HCEC 1CT (cell line): ENCODE results near the gene EFCAB8.
"Not testable (repeated sequence)": the region's sequence is repeated elsewhere in the genome, so short reads cannot be mapped to it uniquely, and the experiment has no call there.

Source experiments
- DNase-seq: peaks from one replicate; pipeline ENCODE4 v3.0.0-alpha.2; 2017

Gene EFCAB8

DNA sequence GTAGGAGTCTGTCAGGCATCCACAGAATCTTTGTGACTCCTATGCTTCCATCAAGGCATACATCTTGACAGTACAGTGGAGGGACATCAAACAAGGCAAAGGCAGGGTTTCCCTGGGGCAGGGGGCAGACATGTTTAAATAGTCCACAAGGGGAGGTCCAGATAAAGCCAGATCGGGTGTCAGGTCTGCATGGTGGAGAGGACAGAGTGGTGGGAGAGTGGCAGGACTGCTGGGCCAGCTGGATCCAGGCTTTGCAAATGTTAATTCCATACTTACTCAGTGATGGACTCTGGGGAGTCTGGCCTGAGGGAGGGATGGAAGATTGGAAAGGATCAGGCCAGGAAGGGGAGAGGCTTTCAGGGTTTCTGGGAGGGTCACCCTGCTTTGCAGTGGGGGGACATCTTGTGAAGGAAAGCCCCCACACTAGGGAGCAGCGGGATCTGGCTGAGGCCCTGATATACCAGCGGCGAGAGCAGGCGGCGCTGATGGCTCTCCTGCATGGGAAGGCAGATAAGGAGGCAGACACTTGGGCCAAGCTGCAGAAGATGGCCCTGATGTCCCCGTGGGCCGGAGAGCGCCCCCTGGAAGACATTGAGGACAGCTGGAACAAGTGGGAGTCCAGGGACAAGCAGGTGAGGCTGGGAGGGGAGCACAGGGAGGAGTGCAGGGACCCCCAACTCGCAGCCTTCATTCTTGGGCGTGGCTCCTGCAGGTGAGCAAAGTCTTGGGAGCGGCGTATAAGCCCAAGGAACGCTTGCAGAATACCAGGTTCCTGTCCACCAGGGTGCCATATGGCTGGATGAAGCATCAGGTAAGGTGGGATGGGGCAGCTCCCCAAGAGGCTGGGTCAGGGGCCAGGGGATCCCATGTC, 100.9 kb downstream of the EFCAB8 start:
- no peak for DNase-seq

DNA sequence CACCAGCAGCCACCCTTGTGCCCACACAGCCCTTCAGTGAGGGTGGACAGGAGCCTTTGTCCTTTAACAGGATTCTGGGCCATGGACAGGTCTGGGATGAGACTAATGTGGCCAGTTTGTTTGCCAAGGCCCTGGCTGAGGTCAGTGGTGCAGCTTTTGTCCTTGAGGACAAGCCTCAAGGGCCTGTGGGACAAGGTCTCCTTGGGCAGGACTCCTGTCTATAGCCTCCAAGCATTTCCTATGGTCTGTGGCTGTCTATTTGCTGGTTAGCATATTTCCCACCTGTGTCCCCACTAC, 101.4 kb downstream of the EFCAB8 start:
- DNase-seq: no peak

- no peak for DNase-seq
Measured at GRCh38 chr20:32960849-32961731, 102.4 kb downstream of the EFCAB8 start.

DNA sequence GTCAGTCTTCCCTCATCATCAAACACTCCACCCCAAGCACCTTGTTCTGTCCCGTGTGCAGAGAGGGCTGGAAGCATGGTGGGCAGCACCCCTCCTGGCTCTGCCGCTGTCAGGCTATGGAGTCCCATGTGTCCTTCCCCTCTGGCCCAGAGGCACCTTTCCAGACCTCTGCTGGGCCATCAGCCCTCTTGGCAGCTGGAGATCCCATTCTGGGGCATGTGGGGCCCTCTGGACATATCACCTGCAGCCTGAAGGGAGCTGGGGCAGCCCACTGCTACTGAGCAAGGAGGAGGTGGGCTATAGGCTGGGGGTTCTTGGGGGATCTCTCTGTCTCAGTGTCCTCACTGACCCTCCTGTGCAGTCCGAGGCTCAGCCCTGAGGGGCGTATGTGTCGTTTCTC, 103.3 kb downstream of the EFCAB8 start:
- no peak for DNase-seq

DNA sequence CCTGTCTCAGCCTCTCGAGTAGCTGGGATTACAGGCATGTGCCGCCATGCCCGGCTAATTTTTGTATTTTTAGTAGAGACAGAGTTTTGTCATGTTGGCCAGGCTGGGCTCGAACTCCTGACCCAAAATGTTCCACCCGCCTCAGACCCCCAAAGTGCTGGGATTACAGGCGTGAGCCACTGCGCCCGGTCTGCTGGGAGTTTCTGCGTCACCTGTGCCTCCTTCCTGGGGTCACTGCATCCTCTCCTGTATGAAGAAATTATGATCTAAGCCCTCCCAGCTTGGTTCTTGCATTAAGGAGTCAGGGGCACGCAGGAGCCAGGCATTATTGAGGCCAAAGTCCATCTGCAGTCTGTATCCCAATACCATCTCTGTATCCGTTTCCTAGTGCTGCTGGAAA, 103.9 kb downstream of the EFCAB8 start:
- DNase-seq: not testable (repeated sequence)

DNA sequence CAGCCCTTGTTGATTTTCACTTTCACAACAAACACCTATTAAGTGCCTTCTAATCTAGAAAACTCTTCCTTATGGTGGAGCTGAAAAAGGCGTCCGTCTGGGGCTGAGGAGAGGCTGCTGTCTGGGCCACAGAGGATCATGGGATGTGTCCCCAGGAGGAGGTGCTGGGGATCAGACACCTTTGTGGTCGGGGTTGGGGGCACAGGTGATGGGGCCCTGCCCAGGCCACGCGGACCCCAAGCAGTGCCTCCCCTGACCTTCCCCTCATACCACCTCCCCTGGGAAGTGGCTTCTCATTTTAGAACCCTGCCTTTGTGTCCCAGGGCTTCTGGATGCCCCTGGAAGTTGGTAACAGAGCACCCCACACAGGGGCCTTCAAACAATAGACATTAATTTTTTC, 104.5 kb downstream of the EFCAB8 start:
- no peak for DNase-seq

DNA sequence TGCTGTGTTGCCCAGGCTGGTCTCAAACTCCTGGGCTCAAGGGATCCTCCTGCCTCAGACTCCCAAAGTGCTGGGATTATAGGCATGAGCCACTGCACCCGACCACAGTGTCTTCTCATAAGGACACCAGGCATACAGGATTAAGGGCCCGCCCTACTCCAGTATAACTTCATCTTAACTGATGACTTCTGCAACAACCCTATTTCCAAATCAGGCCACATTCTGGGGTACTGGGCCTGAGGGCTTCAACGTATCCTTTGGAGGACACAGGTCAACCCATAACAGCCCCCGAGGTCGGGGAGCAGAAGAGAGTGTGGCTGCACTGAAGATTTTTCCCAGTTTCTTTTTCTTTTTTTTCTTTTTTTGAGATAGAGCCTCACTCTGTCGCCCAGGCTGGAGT, 105.9 kb downstream of the EFCAB8 start:
- no peak for DNase-seq

DNA sequence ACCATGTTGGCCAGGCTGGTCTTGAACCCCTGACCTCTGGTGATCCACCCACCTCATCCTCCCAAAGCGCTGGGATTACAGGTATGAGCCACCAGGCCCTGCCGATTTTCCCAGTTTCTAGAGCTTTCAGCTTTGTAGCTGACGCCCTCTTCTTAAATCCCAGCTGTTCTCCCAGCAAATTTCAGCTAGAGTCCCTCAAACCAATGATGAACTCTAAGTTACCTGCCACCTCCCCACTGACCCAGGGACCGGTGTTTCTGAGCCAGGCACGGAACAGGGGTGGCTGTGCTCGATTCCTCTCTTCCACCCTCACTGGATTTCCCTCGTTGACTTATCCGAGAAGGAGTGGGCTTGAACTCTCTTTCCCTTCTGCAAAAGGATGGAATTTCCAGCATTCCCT, 106.4 kb downstream of the EFCAB8 start:
- no peak for DNase-seq

- DNase-seq: no peak
Measured at GRCh38 chr20:32965581-32966373, 107.1 kb downstream of the EFCAB8 start.

DNA sequence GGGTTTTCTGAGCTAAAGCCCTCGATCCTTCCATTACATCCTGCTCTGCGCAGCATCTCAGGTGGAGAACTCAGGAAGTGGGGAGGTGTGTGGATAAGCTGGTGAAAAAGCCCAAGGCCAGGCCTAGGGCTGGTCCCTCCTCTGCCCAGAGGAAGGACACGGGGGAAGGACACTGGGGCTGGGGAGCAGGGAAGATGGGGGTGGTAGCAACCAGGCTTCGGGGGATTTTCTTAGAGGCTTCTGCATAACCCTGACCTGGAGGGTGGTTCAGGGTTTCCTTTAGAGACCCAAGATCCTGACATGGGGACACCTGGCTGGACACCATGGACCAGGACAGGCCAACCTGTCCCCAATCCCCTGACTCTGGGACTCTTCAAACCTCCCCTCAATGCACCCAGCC, 107.7 kb downstream of the EFCAB8 start:
- DNase-seq: no peak

DNA sequence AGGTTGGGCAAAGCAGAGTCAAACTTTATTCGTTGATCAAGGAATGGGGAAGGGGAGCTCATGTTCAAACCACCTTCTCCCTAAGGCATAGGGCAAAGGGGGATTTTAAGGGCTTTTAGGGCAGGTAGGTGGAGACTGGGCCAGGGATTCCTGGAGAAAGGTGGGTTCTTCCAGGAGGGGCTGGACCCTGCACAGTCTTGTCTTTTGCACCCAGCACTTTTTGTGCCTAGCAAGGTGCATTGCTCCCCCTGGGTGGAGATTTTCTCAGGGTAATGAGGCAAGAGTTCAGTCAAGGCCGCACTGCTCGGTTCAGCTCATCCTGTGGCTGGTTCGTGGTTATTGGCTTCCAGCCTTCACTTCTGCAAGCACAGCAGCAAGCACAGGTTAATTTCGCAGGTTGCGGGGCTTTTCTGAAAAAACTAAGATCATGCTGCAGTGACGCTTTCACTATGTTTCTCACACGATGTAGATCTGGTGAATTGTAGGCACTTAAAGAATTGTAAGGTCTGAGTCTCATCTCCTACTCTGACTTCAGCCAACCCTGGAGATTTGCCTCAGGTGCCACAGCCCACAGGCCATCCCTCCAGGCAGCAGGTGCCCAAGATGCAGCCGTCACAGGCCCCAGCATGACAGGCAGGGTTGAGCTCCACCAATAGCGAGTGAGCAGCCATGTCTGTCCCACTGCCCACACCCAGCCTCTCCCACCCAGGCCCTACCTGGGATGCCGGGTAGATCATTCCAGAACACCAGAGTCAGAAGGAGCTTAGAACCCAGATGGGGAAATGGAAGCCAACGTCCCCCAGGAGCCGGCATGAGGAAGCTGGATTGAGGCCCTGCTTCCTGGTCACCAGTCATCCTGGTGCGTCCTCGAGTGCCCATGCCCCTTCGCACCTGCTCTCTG, 108.4 kb downstream of the EFCAB8 start:
- DNase-seq: no peak

DNA sequence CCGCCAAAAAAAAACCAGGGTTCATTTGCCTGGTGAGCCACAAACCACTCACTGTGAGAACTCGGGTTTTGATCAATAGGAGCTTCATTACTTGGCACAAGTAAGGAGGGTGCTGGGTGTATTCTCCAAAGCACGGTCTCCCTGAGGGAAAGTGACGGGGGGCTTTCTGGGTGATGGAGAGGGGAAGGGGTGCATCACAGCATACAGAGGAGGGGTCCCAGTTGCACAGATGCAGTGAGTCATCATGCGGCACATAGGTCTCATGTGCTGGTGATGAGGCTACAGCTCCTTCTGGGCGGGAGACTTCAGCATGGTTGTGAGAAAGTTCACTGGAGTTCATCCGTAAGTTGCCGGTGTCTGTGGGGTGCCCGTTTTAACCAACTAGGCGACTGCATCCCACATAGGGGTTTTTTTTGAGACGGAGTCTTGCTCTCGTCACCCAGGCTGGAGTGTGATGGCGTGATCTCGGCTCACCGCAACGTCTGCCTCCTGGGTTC, 109.3 kb downstream of the EFCAB8 start:
- DNase-seq: no peak

DNA sequence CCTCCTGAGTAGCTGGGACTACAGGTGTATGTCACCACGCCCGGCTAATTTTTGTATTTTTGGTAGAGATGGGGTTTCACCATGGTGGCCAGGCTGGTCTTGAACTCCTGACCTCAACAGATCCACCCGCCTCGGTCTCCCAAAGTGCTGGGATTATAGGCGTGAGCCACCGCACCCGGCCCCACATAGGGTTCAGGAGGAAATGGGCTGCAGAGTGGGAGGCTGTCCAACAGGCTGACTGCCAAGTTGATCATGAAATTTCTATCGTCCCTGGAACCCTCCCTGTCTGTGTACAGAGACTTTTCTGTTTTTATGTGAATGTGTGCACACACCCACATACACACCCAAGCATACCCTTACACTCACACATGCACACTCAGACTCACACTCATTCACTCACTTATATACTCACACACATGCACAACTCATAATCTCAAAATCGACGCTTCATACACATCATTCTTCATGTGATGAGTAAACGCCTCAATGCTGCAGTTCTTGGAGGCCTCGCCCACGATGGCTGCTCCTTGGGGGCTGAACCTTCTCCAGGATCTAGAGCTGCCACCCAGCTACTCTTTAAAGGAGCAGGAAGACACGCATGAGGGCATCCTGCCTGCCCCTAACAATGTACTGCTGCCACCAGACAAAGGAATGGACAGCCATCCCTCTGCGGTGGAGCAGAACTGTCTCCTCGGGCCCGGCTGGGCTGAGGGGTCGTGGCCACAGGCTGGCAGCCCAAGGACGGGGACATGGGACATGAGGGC, 109.9 kb downstream of the EFCAB8 start:
- DNase-seq: no peak

- no peak for DNase-seq
Measured at GRCh38 chr20:32969356-32970114, 110.8 kb downstream of the EFCAB8 start.

GRCh38 chr20:32970115-32970972, 111.6 kb downstream of the EFCAB8 start:
- DNase-seq: no peak

GRCh38 chr20:32970973-32971300, 112.2 kb downstream of the EFCAB8 start:
- DNase-seq: no peak

DNA sequence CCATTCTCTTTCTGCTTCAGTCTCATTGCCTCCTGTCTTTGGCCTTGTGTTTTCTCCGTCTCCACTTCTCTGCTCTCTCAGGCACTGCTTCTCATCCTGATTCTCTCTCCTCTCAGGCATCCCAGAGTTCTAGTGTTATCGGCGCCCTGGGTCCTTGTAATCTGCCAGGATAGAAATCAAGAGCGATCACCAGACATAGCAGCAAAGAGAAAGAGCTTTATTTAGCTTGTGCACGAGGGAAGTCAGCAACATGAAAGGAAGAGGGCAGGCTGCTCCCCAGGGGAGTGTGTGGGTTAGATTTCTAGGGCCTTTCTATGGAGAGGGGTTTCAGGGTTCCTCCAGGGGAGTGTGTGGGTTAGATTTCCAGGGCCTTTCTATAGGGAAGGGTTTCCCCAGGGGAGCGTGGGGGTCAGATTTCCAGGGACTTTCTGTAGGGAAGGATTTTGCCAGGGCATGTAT, 113.0 kb downstream of the EFCAB8 start:
- no peak for DNase-seq

DNA sequence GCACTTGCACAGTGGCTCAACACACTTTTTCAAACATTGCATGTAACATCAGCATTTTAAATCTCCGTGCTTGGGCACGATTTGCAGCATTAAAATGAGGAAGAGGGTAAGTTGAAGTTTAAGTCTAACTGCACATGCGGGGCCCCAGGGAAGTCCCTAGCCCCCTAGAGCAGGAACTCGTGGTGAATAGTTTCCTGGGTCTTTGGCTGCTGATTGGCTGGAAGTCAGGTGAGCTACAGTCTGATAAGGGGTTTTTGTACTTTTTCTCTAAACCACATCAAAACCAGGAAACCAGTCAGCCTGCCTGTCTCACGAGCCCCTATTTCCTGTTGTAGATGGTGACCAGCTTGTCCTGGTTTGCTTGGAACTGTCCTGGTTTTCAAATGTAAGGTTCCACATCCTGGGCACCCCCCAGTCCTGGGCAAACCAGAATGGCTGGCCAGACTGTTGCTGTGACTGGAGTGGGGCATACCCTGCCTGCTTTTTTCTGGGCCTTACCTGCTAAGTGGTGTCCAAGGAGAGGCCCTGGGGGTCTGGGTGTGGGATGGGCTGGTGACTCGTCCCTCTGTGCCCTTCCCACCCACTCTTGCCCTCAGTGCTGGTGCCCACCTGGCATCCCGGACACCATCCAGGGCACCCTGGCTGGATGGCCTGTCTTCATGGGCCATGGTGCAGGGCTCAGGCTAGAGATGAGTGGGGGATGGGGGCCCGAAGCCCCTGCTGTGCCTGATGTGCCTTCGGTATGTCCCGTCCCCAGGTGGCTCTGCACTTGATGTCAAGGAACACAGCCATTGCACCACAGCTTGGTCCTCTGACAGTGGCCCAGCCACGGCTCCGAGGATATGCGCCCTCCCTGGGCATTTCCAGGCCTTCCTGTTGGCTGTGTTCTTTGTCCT, 113.7 kb downstream of the EFCAB8 start:
- no peak for DNase-seq
